PC-9 (cell line): ENCODE measurements around the gene ROR2. TPM values are rescaled to one million over a fixed set of nuclear protein-coding genes. Genes with fewer than 3 reads are reported as not detected.

Experiments used
- BruUV-seq: library from RNA; stranded (reverse); fragments of 400-500 nt; replicated peaks from 2 replicates; lab custom pipeline; 2021; lab: Mats Ljungman, UMichigan
- CTCF ChIA-PET: fragments of 300-600 bp; sonication (Branson Sonifier 250); formaldehyde crosslinking; loops from one replicate; lab custom pipeline; 2022; ENCODE audit warnings: antibody characterized with exemption; lab: Charles Lee
- POLR2A ChIA-PET: fragments of 300-600 bp; sonication (Branson Sonifier 250); formaldehyde crosslinking; loops from one replicate; lab custom pipeline; 2022; ENCODE audit warnings: antibody characterized with exemption; ENCODE audit not compliant: unreplicated experiment; lab: Charles Lee
- DNase-seq, 2 experiments: peaks; one replicate each; pipeline versions ENCODE4 v3.0.0 to v3.0.0-alpha.2; 2015 to 2022; ENCODE audit warnings: mixed read lengths in 1 of 2
- H2AFZ ChIP-seq: fragments of 200-600 bp; sonication (generic); 2 replicates; pipeline ENCODE4 v1.8.1; 2017; ENCODE audit warnings: antibody characterized with exemption
- H3F3A ChIP-seq: fragments of 200-600 bp; sonication (generic); 2 replicates; pipeline ENCODE4 v1.8.1; 2017; ENCODE audit warnings: antibody characterized with exemption, mild to moderate bottlenecking, low read depth; ENCODE audit not compliant: insufficient read depth
- H3K27ac ChIP-seq: fragments of 200-600 bp; sonication (generic); 2 replicates; pipeline ENCODE4 v1.6.1; 2016; ENCODE audit warnings: mixed run types
- H3K27me3 ChIP-seq: fragments of 200-600 bp; sonication (generic); 2 replicates; pipeline ENCODE4 v1.6.1; 2016; ENCODE audit warnings: low read depth, mixed run types; ENCODE audit not compliant: insufficient read depth
- H3K36me3 ChIP-seq: fragments of 200-600 bp; sonication (generic); 2 replicates; pipeline ENCODE4 v1.6.1; 2016; ENCODE audit warnings: low read depth, mixed run types
- H3K4me1 ChIP-seq: fragments of 200-600 bp; sonication (generic); replicated peaks from 2 replicates; pipeline ENCODE4 v1.6.1; 2016; ENCODE audit warnings: mixed run types; ENCODE audit not compliant: insufficient read depth
- H3K4me2 ChIP-seq: fragments of 200-600 bp; sonication (generic); 2 replicates; pipeline ENCODE4 v1.6.1; 2017; ENCODE audit warnings: mixed run types
- H3K4me3 ChIP-seq: fragments of 200-600 bp; sonication (generic); 2 replicates; pipeline ENCODE4 v1.6.1; 2016; ENCODE audit warnings: mixed run types
- H3K79me2 ChIP-seq: fragments of 200-600 bp; sonication (generic); 2 replicates; pipeline ENCODE4 v1.6.1; 2017; ENCODE audit warnings: low read depth, mixed run types
- H3K9me2 ChIP-seq: fragments of 200-600 bp; sonication (generic); 2 replicates; pipeline ENCODE4 v1.8.1; 2017; ENCODE audit warnings: mild to moderate bottlenecking; ENCODE audit not compliant: insufficient read depth
- H3K9me3 ChIP-seq: fragments of 200-600 bp; sonication (generic); 2 replicates; pipeline ENCODE4 v1.8.1; 2016; ENCODE audit warnings: low read depth; ENCODE audit not compliant: insufficient read depth
- H4K20me1 ChIP-seq: fragments of 200-600 bp; sonication (generic); 2 replicates; pipeline ENCODE4 v1.8.1; 2017; ENCODE audit not compliant: insufficient read depth
- CTCF ChIP-seq: fragments of 200-600 bp; sonication (generic); conservative IDR thresholded peaks from 2 replicates; pipeline ENCODE4 v1.6.1; 2017; ENCODE audit warnings: mixed run types, antibody characterized with exemption, mild to moderate bottlenecking, moderate library complexity
- EZH2 ChIP-seq: fragments of 200-600 bp; sonication (generic); IDR thresholded peaks from 2 replicates; pipeline ENCODE4 v1.8.0; 2017; ENCODE audit warnings: antibody characterized with exemption, low read depth
- intact Hi-C: fragments of 100-400 bp; cut with micrococcal nuclease; formaldehyde crosslinking; loops from one replicate; pipeline ENCODE4 v1.10.0; 2022; ENCODE audit not compliant: unreplicated experiment
- total RNA-seq: library from RNA; stranded (reverse); gene quantifications from 2 replicates; pipeline ENCODE4 v1.2.3, GENCODE V29; 2021

The ROR2 gene
- total RNA-seq, 1 experiment from 2014 or later: not detected

GRCh38 chr9:91776409-91777291 lies 173.4 kb downstream of the ROR2 start:
- BruUV-seq: no TSS peak
- POLR2A ChIA-PET: no interaction called here
- Histone ChIP-seq H3F3A (no peaks in the 10 kb centered on the region), H3K27me3 (peaks cover 83% of the 10 kb centered on the region), H3K9me2 (no peaks in the 10 kb centered on the region), H3K27ac (no peak overlapping the region), H3K4me2 (no peak overlapping the region), H3K79me2 (no peaks in the 10 kb centered on the region), H3K36me3 (no peaks in the 10 kb centered on the region), H3K4me3 (no peak overlapping the region), H3K9me3 (no peaks in the 10 kb centered on the region), H4K20me1 (no peaks in the 10 kb centered on the region), H2AFZ (no peak overlapping the region), H3K4me1 (no peaks in the 10 kb centered on the region)
- TF ChIP-seq EZH2 (no peak), CTCF (no peak)
- no peak for DNase-seq
- CTCF ChIA-PET: interaction anchor here (0.5 kb wide), 1 partner anchor 282 kb away, joined by 3 read pairs; no protein-coding TSS in a partner anchor
- intact Hi-C loops: loop anchor here (10.0 kb wide), 3 partner anchors 178 to 858 kb away; partner anchors contain the start of gene ROR2

- H3K4me2 ChIP-seq: no peak overlapping the region
- CTCF ChIA-PET: no interaction called here
- intact Hi-C loops: loop anchor here (10.0 kb wide), 3 partner anchors 179 to 859 kb away; partner anchors contain the start of gene ROR2
- no peaks in the 10 kb centered on the region for H3K36me3 ChIP-seq
- H4K20me1 ChIP-seq: no peaks in the 10 kb centered on the region
- H3K9me3 ChIP-seq: no peaks in the 10 kb centered on the region
- H3F3A ChIP-seq: no peaks in the 10 kb centered on the region
- no peak overlapping the region for H3K4me3 ChIP-seq
- DNase-seq: no peak
- no peaks in the 10 kb centered on the region for H3K79me2 ChIP-seq
- H3K9me2 ChIP-seq: no peaks in the 10 kb centered on the region
- no TSS peak for BruUV-seq
- H3K4me1 ChIP-seq: no peaks in the 10 kb centered on the region
- no peak for TF ChIP-seq EZH2
- TF ChIP-seq CTCF: peak; percentile 34; the same call in 1 of the 2 replicates
- H2AFZ ChIP-seq: no peak overlapping the region
- H3K27ac ChIP-seq: no peak overlapping the region
- POLR2A ChIA-PET: no interaction called here
- peaks cover 84% of the 10 kb centered on the region for H3K27me3 ChIP-seq
Observed at GRCh38 chr9:91775708-91776028, 174.4 kb downstream of the ROR2 start.

GRCh38 chr9:91775011-91775707 lies 174.9 kb downstream of the ROR2 start:
- Histone ChIP-seq H3K9me3 (no peaks in the 10 kb centered on the region), H3K9me2 (no peaks in the 10 kb centered on the region), H2AFZ (no peak overlapping the region), H3K79me2 (no peaks in the 10 kb centered on the region), H3F3A (no peaks in the 10 kb centered on the region), H3K4me3 (no peak overlapping the region), H3K36me3 (no peaks in the 10 kb centered on the region), H3K4me2 (no peak overlapping the region), H4K20me1 (no peaks in the 10 kb centered on the region), H3K27me3 (peaks cover 85% of the 10 kb centered on the region), H3K4me1 (no peaks in the 10 kb centered on the region), H3K27ac (no peak overlapping the region)
- POLR2A ChIA-PET: no interaction called here
- CTCF ChIA-PET: no interaction called here
- intact Hi-C loops: loop anchor here (10.0 kb wide), 3 partner anchors 180 to 860 kb away; partner anchors contain the start of gene ROR2
- BruUV-seq: no TSS peak
- DNase-seq: peak in 1 of 2 experiments; percentile 50
- no peak for TF ChIP-seq EZH2
- TF ChIP-seq CTCF: peak; percentile 89
